22Rv1 (cell line): ENCODE results near the gene DYNLT2.

ENCODE experiments used
- ZFX ChIP-seq: fragments of 450-650 bp; IDR thresholded peaks from 2 replicates; pipeline ENCODE4 v1.6.1; 2017; ENCODE audit warnings: antibody characterized with exemption, borderline replicate concordance
- TF ChIP-seq, protein P1 (sequence below): fragments of 450-650 bp; IDR thresholded peaks from 2 replicates; pipeline ENCODE4 v1.5.1; 2017; ENCODE audit warnings: mild to moderate bottlenecking

GRCh38 chr6:169766921-169767736, 15.8 kb upstream of the DYNLT2 start:
- TF ChIP-seq, protein P1, sequence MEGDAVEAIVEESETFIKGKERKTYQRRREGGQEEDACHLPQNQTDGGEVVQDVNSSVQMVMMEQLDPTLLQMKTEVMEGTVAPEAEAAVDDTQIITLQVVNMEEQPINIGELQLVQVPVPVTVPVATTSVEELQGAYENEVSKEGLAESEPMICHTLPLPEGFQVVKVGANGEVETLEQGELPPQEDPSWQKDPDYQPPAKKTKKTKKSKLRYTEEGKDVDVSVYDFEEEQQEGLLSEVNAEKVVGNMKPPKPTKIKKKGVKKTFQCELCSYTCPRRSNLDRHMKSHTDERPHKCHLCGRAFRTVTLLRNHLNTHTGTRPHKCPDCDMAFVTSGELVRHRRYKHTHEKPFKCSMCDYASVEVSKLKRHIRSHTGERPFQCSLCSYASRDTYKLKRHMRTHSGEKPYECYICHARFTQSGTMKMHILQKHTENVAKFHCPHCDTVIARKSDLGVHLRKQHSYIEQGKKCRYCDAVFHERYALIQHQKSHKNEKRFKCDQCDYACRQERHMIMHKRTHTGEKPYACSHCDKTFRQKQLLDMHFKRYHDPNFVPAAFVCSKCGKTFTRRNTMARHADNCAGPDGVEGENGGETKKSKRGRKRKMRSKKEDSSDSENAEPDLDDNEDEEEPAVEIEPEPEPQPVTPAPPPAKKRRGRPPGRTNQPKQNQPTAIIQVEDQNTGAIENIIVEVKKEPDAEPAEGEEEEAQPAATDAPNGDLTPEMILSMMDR: no peak
- no peak for TF ChIP-seq ZFX
